ENCODE results near the gene MPPED1.

Gene MPPED1

DNA sequence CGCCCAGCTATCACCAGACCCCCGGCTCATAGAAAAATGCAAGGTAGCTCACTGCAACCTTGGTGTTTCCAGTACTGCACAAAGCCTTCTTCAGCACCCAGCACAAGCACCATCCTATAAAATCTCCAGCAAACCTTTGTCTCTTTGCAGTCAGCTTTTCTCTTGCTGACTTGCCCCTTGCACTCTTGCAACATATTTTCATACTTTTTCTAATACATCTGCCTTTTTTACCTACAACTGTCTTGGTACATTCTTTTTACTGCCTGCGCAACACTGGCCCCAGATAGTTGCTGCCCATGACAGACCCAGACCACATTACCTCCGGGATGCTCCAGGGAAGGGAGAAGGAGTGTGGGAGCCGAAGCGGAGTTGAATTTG, 142.4 kb downstream of the MPPED1 start:
- TF ChIP-seq, protein P1, sequence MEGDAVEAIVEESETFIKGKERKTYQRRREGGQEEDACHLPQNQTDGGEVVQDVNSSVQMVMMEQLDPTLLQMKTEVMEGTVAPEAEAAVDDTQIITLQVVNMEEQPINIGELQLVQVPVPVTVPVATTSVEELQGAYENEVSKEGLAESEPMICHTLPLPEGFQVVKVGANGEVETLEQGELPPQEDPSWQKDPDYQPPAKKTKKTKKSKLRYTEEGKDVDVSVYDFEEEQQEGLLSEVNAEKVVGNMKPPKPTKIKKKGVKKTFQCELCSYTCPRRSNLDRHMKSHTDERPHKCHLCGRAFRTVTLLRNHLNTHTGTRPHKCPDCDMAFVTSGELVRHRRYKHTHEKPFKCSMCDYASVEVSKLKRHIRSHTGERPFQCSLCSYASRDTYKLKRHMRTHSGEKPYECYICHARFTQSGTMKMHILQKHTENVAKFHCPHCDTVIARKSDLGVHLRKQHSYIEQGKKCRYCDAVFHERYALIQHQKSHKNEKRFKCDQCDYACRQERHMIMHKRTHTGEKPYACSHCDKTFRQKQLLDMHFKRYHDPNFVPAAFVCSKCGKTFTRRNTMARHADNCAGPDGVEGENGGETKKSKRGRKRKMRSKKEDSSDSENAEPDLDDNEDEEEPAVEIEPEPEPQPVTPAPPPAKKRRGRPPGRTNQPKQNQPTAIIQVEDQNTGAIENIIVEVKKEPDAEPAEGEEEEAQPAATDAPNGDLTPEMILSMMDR (IDR thresholded peaks at IDR 0.05; ENCODE audit: control insufficient read depth, insufficient read depth, low read depth, low read length, missing control alignments): no peak
- no peak for DNase-seq (ENCODE audit: low read depth)
- H3K4me3 ChIP-seq (ENCODE audit: control insufficient read depth, low read depth, low read length): no peak overlapping the region

DNA sequence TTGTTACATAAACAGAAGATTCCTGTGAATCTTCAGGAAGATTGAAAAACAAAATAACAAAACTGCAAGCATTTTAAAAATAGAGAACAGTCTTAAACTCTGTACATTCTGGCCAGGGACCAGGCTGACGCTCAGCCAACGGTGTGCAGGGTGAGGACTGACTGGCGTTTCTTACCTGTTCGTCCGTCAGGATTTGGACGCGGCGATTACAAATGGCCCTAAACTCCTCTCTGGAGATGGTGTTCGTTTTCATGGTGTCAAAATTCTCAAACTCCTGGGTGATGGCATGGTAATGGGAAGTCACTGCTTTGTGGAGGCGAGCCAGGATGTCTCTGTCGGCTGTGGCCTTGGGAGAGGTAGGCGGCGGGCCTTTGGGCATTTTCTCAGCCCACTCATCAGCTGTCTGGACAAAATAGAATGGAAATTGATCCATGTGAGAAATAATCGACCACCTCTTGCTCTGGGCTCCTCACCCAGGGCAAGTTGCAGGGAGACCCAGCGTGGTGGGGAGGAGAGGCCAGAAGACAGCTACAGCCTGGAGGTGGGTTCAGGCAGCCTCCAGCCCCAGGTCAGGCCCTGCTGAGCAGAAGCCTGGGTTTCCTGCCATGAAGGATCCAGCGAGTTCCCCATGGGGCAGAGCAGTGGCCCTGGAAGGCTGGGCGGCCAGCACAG, 143.0 kb downstream of the MPPED1 start:
- TF ChIP-seq, protein P1 (IDR thresholded peaks at IDR 0.05; ENCODE audit: control insufficient read depth, insufficient read depth, low read depth, low read length, missing control alignments): no peak
- no peak for DNase-seq (ENCODE audit: low read depth)
- no peak overlapping the region for H3K4me3 ChIP-seq (ENCODE audit: control insufficient read depth, low read depth, low read length)

DNA sequence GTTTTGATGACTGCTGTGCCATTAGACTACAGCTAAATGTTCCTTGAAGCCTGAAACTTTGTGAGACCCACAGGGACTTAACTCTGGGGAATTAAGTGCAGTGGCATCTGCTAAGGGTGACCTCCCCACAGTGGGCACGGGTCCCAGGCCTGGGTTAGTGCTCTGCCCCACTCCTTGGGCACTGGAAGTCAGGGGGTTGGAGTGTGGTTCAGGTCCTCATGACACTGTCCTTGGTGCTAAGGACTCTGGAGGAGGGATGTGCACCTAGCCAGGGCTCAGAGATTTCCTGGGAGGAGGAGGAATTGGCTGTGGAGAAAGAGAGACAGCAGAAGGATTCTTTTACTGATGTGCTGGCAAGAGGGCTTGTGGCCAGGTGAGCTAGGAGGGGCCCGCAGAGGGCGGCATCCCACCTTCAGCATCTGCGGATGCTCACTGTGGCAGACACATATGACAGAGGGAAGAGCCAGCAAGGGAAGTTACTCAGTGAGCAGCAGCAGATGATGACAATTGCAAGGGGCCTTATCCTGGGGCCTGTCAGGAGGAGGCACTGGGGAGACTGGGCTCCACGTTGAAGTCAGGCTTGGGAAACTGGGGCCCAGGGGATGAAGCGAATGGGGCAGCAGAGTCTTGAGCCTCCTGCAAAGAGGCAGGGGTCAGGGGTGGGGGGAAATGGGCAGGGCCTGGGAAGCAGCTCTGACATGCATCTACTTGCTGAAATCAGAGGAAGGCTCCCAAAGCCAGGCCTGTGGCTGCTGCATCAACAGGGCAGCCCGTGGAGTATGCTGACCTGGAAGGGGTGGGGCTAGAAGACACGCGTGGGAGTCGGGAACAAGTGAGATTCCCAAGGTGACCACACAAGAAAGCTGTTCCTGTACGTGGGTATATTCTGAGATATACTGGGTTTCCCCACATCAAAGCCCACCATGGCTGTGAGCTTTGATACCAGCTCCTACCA, 144.0 kb downstream of the MPPED1 start:
- TF ChIP-seq, protein P1 (IDR thresholded peaks at IDR 0.05; ENCODE audit: control insufficient read depth, insufficient read depth, low read depth, low read length, missing control alignments): no peak
- no peak for DNase-seq (ENCODE audit: low read depth)
- H3K4me3 ChIP-seq (ENCODE audit: control insufficient read depth, low read depth, low read length): no peak overlapping the region
